Central memory CD4-positive, alpha-beta T cell (primary cell): ENCODE measurements around the gene CCNYL1.

Source experiments
- DNase-seq: peaks from one replicate; pipeline ENCODE4 v3.0.0; 2022

The CCNYL1 gene

GRCh38 chr2:207792244-207792785, 80.9 kb downstream of the CCNYL1 start:
- DNase-seq = no peak

- DNase-seq = no peak
Observed at GRCh38 chr2:207796585-207797350, 85.3 kb downstream of the CCNYL1 start.

GRCh38 chr2:207801259-207801658, 89.8 kb downstream of the CCNYL1 start:
- DNase-seq = no peak

GRCh38 chr2:207802650-207803049, 91.2 kb downstream of the CCNYL1 start:
- no peak for DNase-seq
